Muscle of back (tissue), 13 donors: ENCODE data around the gene SH3RF1. TPM values are rescaled to one million over a fixed set of nuclear protein-coding genes. Genes with fewer than 3 reads are reported as not detected.
"Not testable (repeated sequence)": the region's sequence is repeated elsewhere in the genome, so short reads cannot be mapped to it uniquely, and the experiment has no call there.

Source experiments
- DNase-seq, 3 donors: peaks; one replicate each; pipeline versions ENCODE4 v3.0.0 to v3.0.0-alpha.2; 2013
- long read RNA-seq, 9 donors: transcript quantifications; one replicate each; lab custom pipeline, GENCODE V29; 2026
- polyA plus RNA-seq, 10 donors: library from polyadenylated mRNA; unstranded; fragments of 120-200 nt; gene quantifications; one replicate each; pipeline ENCODE4 v1.2.1, GENCODE V29; 2013; ENCODE audit not compliant: insufficient read length in 10 of 10

SH3RF1 gene
- 10 to 100 TPM; 13.2 to 20.5 (median 17.4) TPM for polyA plus RNA-seq
- long read RNA-seq, donor 1, full-length matches to known transcripts = 1 of 1 reads
- long read RNA-seq, donor 1, partial matches to known transcripts = 0 of 1 reads
- long read RNA-seq, donor 1, other reads (novel, unspliced or antisense) = 0 of 1 reads
- long read RNA-seq, donor 2, full-length matches to known transcripts = 3 of 3 reads
- long read RNA-seq, donor 2, partial matches to known transcripts = 0 of 3 reads
- long read RNA-seq, donor 2, other reads (novel, unspliced or antisense) = 0 of 3 reads
- long read RNA-seq, donor 3 = 0 reads
- long read RNA-seq, donor 4, partial matches to known transcripts = 13 of 17 reads
- long read RNA-seq, donor 4, other reads (novel, unspliced or antisense) = 0 of 17 reads
- long read RNA-seq, donor 5, full-length matches to known transcripts = 2 of 2 reads
- long read RNA-seq, donor 5, partial matches to known transcripts = 0 of 2 reads
- long read RNA-seq, donor 5, other reads (novel, unspliced or antisense) = 0 of 2 reads
- long read RNA-seq, donor 6, partial matches to known transcripts = 30 of 31 reads
- long read RNA-seq, donor 6, other reads (novel, unspliced or antisense) = 0 of 31 reads
- long read RNA-seq, donor 7, partial matches to known transcripts = 0 of 1 reads
- long read RNA-seq, donor 7, other reads (novel, unspliced or antisense) = 0 of 1 reads
- long read RNA-seq, donor 8 = 0 reads
- long read RNA-seq, donor 9 = 0 reads

DNA sequence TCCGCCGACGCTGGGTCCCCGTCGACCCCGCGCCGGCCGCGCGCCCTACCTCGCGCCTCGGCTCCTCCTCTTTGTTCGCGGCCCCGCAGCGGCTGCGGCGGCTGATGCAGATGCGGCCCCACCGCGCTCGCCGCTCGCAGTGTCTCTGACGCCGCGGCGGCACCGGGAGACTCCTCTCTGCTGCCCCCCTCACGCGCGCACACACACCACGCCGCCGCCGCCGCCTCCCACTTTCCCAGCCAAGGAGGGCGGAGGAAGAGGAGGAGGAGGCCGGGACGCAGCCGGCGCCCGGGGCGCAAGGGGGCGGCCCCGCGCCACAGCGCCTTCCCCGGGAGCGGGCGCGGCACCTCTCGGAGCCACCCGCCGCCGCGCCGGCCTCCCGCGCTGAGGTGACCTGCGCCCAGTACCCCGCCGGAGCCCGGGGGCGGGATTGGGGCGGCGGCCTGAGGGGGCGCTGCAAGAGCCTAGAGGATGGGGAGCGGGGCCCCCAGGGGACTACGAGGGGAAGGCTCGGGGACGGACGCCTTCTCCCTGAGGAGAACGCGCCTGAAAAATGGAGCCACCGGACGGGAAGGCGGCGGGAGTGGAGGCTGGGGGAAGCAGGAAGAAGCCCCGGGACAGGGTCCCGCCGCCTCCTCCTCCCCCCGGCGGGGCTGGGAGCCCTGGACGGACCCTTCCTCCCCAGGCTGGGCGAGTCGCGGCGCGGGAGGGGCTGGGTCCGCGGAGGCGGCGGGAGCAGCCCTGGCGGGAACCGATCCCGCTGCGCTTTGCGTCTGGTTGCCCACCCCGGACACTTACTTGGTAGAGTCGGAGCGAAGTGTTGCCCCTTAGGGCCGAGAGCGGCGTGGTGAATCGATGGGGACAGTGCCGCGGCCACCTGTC is at the start of gene SH3RF1:
SH3RF1 (minus strand) TSS at position 147 of the 882 bp plus-strand sequence. CDS start 1,744 bp downstream, outside the sequence.
- DNase-seq = peak; percentile 91 to 96 (median 92)

GRCh38 chr4:169315530-169316343 is 45.0 kb upstream of the SH3RF1 start:
- peak in 1 of 3 donors; percentile 62 for DNase-seq

DNA sequence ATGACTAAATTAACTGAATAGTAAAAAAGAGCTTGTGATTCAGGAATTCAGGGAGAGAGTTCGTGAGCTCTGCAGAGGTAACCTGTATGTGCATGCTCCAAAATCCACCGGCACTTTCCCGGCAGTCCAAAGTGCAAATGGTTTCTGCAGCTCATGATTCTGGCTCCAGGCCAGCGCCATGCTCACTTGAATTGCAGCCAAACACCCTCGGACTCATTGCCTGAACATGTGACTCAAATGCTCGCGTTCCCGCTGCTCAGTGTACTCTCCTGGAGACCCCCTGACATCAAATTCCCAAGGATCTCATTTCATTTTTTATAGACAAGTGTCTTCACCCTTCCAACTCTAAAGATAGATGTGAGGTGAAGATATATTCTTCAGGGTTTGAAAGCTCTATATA is 44.1 kb upstream of the SH3RF1 start:
- DNase-seq = peak; percentile 69 to 85 (median 73)

- no peak for DNase-seq
These were observed 43.0 kb upstream of the SH3RF1 start for GRCh38 chr4:169313732-169314131.

GRCh38 chr4:169312690-169313422 is 42.1 kb upstream of the SH3RF1 start:
- no peak for DNase-seq

DNA sequence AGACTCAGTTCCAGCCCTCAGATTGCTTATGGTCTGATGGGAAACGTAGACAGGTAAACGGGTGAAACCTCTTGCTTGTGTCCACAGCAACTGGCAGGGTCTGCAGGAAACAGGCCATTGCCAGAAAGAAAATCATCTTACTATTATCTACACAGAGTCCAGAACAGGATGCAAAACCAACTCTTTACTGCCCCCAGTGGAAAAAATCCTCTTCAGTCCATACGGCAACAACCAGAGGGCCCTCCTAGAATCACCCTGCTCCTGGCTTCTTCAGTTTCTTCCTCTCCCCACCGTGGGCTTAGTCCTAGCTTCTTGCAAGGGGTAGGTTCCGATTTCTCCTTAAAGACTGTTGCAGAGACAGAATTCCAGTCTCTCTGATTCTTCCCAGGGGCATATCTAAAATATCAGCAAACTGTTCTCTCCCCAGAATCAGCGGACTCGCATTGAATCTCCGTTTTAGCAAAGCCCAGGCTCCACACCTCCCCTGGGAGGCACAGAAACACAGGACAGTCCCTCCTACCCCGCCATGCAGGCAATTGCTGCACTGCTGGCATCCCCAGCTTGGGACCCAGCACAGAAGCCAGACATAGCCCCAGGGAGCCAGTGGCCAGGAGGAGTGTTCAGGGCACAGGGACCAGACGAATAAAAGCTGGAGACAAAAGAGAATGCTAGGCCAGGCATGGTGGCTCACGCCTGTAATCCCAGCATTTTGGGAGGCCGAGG is 41.0 kb upstream of the SH3RF1 start:
- peak; percentile 46 to 80 (median 57) for DNase-seq

DNA sequence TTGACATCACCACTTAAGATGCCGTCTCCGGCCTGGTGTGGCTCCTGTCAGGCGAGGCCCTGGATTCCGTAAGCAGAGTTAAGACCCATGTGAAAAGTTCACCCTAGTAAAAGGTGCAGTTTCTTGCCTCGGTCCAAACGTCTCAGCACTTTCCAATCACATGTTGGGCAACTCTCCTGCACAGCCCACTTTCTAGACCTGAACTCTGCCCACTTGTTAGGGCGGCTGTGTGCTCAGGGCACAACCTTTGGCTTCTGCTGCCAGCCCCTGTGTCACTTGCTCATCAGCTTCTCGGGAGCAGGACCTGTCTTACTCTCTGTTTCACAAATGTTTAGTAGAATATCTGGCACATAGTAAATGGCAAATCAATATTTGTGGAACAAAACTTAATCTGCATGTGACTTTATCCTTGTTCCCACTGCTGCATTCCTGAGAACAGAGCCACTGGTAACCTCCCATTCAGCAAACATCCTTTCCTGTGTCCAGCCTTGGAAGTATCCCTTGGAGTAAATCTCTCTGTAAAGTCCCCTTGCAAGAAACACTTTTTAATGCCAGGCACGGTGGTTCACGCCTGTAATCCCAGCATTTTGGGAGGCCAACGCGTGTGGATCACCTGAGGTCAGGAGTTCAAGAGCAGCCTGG is 38.7 kb upstream of the SH3RF1 start:
- no peak for DNase-seq

DNA sequence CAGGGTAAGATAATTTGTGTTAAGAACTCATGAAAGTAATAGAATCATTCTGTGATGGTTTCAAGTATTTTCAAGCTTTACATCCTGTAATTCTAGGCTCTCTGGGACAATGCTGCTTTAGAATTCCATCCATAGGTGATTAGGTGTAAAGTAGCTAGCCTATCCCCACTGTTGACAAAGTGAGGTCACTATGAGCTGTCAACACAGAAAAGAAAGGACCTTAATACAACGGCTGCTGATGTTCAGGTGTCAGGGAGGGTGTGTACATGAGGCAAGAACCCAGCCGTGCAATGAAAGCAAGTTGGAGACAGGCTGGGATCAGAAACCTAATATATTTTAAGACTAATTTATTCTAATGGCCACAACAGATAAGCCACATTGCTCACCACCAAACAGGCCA is 36.8 kb upstream of the SH3RF1 start:
- no peak for DNase-seq

DNA sequence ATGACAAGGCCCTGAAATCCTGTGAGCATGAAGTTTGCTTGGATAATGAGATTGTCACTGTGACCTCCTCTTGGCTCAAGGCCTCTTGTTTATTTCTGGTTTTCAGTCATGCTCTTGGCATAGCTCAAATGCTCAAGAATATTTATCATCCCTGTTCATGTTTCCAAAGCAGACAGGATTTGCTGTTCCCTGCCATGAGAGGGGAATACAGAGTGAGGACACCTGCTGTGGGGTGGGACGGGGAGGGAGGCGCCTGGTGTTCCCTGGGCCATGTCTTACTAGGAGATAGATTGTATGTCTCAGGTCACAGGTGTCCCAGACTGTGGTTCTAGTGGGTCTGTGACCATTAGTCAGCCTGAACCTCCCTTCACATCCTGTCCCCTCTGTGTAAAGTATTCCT is 34.9 kb upstream of the SH3RF1 start:
- peak; percentile 60 to 67 (median 61) for DNase-seq

- DNase-seq = no peak
These were observed 34.4 kb upstream of the SH3RF1 start for GRCh38 chr4:169305173-169305572.

- DNase-seq = no peak
These were observed 25.1 kb upstream of the SH3RF1 start for GRCh38 chr4:169295822-169296221.

DNA sequence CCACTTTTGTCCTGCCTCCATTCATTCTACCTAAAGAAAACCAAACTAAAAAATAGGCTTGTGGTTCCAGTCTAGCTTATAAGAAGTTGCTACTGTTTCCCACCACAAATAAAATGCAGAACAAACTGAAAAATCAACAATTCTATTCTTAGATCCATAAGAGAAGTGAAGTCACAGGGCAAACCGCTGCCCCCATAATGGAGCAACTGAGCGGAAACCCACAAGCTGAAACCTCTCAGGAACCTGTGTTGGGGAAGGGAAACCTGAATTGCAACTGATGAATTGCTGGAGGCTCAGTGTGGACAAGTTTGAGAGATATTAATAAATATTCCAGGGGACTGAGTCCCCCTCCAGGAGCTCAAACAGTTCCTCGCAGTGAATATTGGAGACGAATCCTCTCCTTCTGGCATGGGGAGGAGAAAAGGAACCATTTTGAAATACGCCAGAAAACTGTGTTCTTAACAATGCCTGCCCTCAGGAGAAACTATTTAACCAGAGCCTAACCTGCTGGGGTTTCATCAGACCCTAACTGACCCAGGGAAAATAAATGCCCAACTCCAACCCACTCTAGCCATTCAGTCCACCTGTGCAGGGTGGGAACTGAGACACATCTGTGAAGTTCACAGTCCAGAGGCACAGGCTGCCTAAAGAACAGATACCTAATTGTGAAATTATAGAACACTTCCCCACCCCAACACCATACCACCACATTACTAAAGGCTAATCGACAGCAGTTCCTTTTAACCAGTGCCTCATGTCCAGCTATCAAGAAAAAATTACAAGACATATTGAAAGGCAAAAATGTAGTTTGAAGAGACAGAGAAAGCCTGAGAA is 22.8 kb upstream of the SH3RF1 start:
- no peak for DNase-seq

- DNase-seq = not testable (repeated sequence)
These were observed 17.2 kb upstream of the SH3RF1 start for GRCh38 chr4:169287983-169288382.

DNA sequence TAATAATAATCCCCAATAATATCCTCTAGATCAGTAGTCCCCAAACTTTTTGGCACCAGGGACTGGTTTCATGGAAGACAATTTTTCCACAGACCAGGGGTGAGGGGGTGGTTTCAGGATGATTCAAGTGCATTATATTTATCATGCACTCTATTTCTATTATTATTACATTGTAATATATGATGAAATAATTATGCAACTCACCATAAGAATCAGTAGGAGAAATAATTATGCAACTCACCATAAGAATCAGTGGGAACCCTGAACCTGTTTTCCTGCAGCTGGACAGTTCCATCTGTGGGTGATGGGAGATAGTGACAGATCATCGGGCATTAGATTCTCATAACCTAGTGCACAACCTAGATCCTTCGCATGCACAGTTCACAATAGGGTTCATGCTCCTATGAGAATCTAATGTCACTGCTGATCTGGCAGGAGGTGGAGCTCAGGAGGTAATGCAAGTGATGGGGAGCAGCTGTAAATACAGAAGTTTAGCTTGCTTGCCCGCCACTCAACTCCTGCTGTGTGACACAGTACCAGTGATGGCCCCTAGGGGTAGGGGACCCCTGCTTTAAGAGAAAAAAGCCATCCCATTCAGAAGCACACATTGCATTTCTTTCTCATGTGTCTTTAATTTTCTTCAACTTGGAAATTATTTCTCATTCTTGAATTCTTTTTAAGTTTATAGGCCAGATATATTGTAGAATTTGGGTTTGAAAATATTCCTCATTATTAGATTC is 16.0 kb upstream of the SH3RF1 start:
- DNase-seq = no peak

DNA sequence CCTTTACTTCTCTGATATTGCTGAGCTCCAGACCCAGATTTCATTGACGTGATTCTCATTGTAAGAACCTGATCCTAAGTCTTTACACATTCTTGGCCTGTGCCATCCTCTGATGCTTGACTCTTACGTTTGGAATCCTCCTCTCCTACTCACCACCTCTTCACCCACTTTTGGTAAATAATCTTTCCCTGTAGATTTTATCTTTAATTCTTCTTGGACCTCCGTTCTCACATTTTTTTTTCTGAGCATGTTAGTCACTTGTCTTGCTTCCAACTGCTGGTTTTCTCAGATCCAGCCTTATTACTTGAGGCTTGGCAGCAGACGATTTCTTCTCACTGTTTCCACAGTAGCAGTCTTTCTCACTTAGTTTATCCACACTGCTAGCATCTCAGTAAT is 12.4 kb upstream of the SH3RF1 start:
- peak in 1 of 3 donors; percentile 73 for DNase-seq

- DNase-seq = no peak
These were observed 11.8 kb upstream of the SH3RF1 start for GRCh38 chr4:169282429-169283113.

DNA sequence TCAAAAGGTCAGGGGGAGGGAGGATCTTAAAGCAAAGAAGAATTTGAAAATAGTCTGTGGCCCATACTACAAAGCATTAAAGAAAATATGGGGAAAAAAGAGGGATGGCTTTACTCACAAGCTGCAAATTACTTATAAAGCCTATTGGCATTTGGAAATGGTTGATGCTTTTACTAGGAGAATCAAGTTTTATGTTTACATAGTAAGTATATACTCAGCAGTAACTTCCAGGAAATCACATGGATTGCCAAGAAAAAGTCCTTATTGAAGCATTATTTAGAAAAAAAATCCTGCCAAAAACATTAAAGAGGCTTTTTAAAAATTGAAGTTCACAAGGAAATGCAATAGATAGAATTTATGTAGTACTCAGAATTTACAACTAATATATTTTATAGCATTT is 8.4 kb upstream of the SH3RF1 start:
- peak in 2 of 3 donors; percentile 39 to 66 for DNase-seq
